Stomach (tissue), 4 donors: ENCODE data around the gene GRIP2.

ENCODE experiments used
- CTCF ChIP-seq, 7 experiments: fragments of 450-650 bp in 4 of 7; fragments of 200-600 bp in 3 of 7; sonication (generic) in 3 of 7; IDR thresholded peaks; one replicate each; pipeline ENCODE4 v1.5.1; 2016 to 2019; ENCODE audit warnings: antibody characterized with exemption in 7 of 7, control low read depth in 2 of 7, mild to moderate bottlenecking in 1 of 7
- POLR2A ChIP-seq, 4 donors: fragments of 450-650 bp; IDR thresholded peaks; one replicate each; pipeline ENCODE4 v1.6.1; 2016; ENCODE audit warnings: antibody characterized with exemption in 4 of 4, control low read depth in 2 of 4, mild to moderate bottlenecking in 1 of 4, moderate library complexity in 1 of 4
- POLR2AphosphoS5 ChIP-seq, 3 donors: sonication (generic); formaldehyde crosslinking; IDR thresholded peaks; one replicate each; pipeline ENCODE4 v1.6.1; 2016; ENCODE audit warnings: antibody characterized with exemption in 3 of 3

- no peak for TF ChIP-seq CTCF (IDR thresholded peaks at IDR 0.05)
- TF ChIP-seq POLR2A (IDR thresholded peaks at IDR 0.05) = no peak
- no peak for TF ChIP-seq POLR2AphosphoS5 (IDR thresholded peaks at IDR 0.05)
Measured at GRCh38 chr3:14475621-14476020, 64.5 kb downstream of the GRIP2 start.
